Memory B cell (primary cell): ENCODE data around the gene PRICKLE2.

Experiments
- ATAC-seq: fragments of 150-1000 bp; cut with Tn5 transposase; 2 replicates; pipeline ENCODE4 v1.10.0; 2021; ENCODE audit warnings: low read depth, mild to moderate bottlenecking, moderate library complexity
- DNase-seq, 2 donors: peaks; one replicate each; pipeline ENCODE4 v3.0.0; 2022; ENCODE audit warnings: low spot score in 2 of 2
- H3K27ac Mint-ChIP-seq: one replicate; pipeline ENCODE4 v1.8.0; 2022; ENCODE audit warnings: mild to moderate bottlenecking, moderate library complexity, mixed read lengths
- H3K27me3 Mint-ChIP-seq: one replicate; pipeline ENCODE4 v1.8.0; 2022; ENCODE audit warnings: mixed read lengths
- H3K36me3 Mint-ChIP-seq: one replicate; pipeline ENCODE4 v1.8.0; 2022; ENCODE audit warnings: mild to moderate bottlenecking, mixed read lengths
- H3K4me1 Mint-ChIP-seq: one replicate; pipeline ENCODE4 v1.8.0; 2022; ENCODE audit warnings: mixed read lengths
- H3K4me3 Mint-ChIP-seq: one replicate; pipeline ENCODE4 v1.8.0; 2022; ENCODE audit warnings: mild to moderate bottlenecking, moderate library complexity, mixed read lengths
- H3K9me3 Mint-ChIP-seq: one replicate; pipeline ENCODE4 v1.8.0; 2022; ENCODE audit warnings: mixed read lengths

The PRICKLE2 gene

GRCh38 chr3:64082961-64083541 lies 142.2 kb downstream of the PRICKLE2 start:
- H3K4me3 Mint-ChIP-seq: no peak overlapping the region
- DNase-seq (no peak), ATAC-seq (no peak)
- no peaks in the 10 kb centered on the region for H3K36me3 Mint-ChIP-seq
- H3K4me1 Mint-ChIP-seq: peaks cover 8% of the 10 kb centered on the region
- no peaks in the 10 kb centered on the region for H3K9me3 Mint-ChIP-seq
- peaks cover 7% of the 10 kb centered on the region for H3K27me3 Mint-ChIP-seq
- no peak overlapping the region for H3K27ac Mint-ChIP-seq

- ATAC-seq (no peak), DNase-seq (no peak)
- Mint-ChIP-seq H3K4me3 (no peak overlapping the region), H3K27me3 (peaks cover 7% of the 10 kb centered on the region), H3K27ac (no peak overlapping the region), H3K4me1 (peaks cover 8% of the 10 kb centered on the region), H3K36me3 (no peaks in the 10 kb centered on the region), H3K9me3 (no peaks in the 10 kb centered on the region)
Measured at GRCh38 chr3:64082411-64082810, 142.9 kb downstream of the PRICKLE2 start.

GRCh38 chr3:64081235-64081630 lies 144.0 kb downstream of the PRICKLE2 start:
- Mint-ChIP-seq H3K27ac (no peak overlapping the region), H3K27me3 (peaks cover 12% of the 10 kb centered on the region), H3K4me1 (no peaks in the 10 kb centered on the region), H3K4me3 (no peak overlapping the region), H3K36me3 (no peaks in the 10 kb centered on the region), H3K9me3 (no peaks in the 10 kb centered on the region)
- ATAC-seq (no peak), DNase-seq (no peak)

- no peak for DNase-seq
Measured at GRCh38 chr3:64080616-64081234, 144.5 kb downstream of the PRICKLE2 start.

GRCh38 chr3:64079369-64080150 lies 145.7 kb downstream of the PRICKLE2 start:
- no peaks in the 10 kb centered on the region for H3K9me3 Mint-ChIP-seq
- ATAC-seq (no peak), DNase-seq (no peak)
- no peaks in the 10 kb centered on the region for H3K36me3 Mint-ChIP-seq
- peaks cover 12% of the 10 kb centered on the region for H3K27me3 Mint-ChIP-seq
- no peaks in the 10 kb centered on the region for H3K4me1 Mint-ChIP-seq
- no peak overlapping the region for H3K27ac Mint-ChIP-seq
- no peak overlapping the region for H3K4me3 Mint-ChIP-seq

More at GRCh38 chr3:64080616-64081234, 144.5 kb downstream of the PRICKLE2 start:
- Mint-ChIP-seq H3K9me3 (no peaks in the 10 kb centered on the region), H3K4me3 (no peak overlapping the region), H3K27me3 (peaks cover 12% of the 10 kb centered on the region), H3K27ac (no peak overlapping the region), H3K36me3 (no peaks in the 10 kb centered on the region), H3K4me1 (no peaks in the 10 kb centered on the region)
- ATAC-seq: no peak

- H3K4me3 Mint-ChIP-seq: no peak overlapping the region
- H3K4me1 Mint-ChIP-seq: peaks cover 3% of the 10 kb centered on the region
- H3K27ac Mint-ChIP-seq: no peak overlapping the region
- H3K9me3 Mint-ChIP-seq: no peaks in the 10 kb centered on the region
- H3K27me3 Mint-ChIP-seq: peaks cover 15% of the 10 kb centered on the region
- ATAC-seq (no peak), DNase-seq (no peak)
- H3K36me3 Mint-ChIP-seq: no peaks in the 10 kb centered on the region
Measured at GRCh38 chr3:64078966-64079365, 146.3 kb downstream of the PRICKLE2 start.

- peaks cover 25% of the 10 kb centered on the region for H3K27me3 Mint-ChIP-seq
- H3K4me3 Mint-ChIP-seq: no peak overlapping the region
- no peaks in the 10 kb centered on the region for H3K9me3 Mint-ChIP-seq
- peaks cover 3% of the 10 kb centered on the region for H3K4me1 Mint-ChIP-seq
- no peaks in the 10 kb centered on the region for H3K36me3 Mint-ChIP-seq
- no peak overlapping the region for H3K27ac Mint-ChIP-seq
- DNase-seq: no peak
- no peak for ATAC-seq
Measured at GRCh38 chr3:64074895-64075679, 150.2 kb downstream of the PRICKLE2 start.

- no peaks in the 10 kb centered on the region for H3K9me3 Mint-ChIP-seq
- no peaks in the 10 kb centered on the region for H3K36me3 Mint-ChIP-seq
- no peak overlapping the region for H3K4me3 Mint-ChIP-seq
- H3K4me1 Mint-ChIP-seq: peaks cover 3% of the 10 kb centered on the region
- H3K27ac Mint-ChIP-seq: no peak overlapping the region
- H3K27me3 Mint-ChIP-seq: peaks cover 24% of the 10 kb centered on the region
- DNase-seq (no peak), ATAC-seq (no peak)
Measured at GRCh38 chr3:64074060-64074459, 151.2 kb downstream of the PRICKLE2 start.

GRCh38 chr3:64073158-64073761 lies 152.0 kb downstream of the PRICKLE2 start:
- H3K27me3 Mint-ChIP-seq: peaks cover 19% of the 10 kb centered on the region
- no peaks in the 10 kb centered on the region for H3K36me3 Mint-ChIP-seq

GRCh38 chr3:64072126-64072525 lies 153.1 kb downstream of the PRICKLE2 start:
- Mint-ChIP-seq H3K4me3 (no peak overlapping the region), H3K4me1 (peaks cover 3% of the 10 kb centered on the region), H3K36me3 (no peaks in the 10 kb centered on the region), H3K9me3 (no peaks in the 10 kb centered on the region), H3K27me3 (peaks cover 18% of the 10 kb centered on the region), H3K27ac (no peak overlapping the region)
- DNase-seq (no peak), ATAC-seq (no peak)

More at GRCh38 chr3:64073158-64073761, 152.0 kb downstream of the PRICKLE2 start:
- no peak for ATAC-seq
- H3K9me3 Mint-ChIP-seq: no peaks in the 10 kb centered on the region
- no peak overlapping the region for H3K4me3 Mint-ChIP-seq
- H3K27ac Mint-ChIP-seq: no peak overlapping the region
- peaks cover 3% of the 10 kb centered on the region for H3K4me1 Mint-ChIP-seq
- no peak for DNase-seq

- ATAC-seq: no peak
- Mint-ChIP-seq H3K4me1 (peaks cover 3% of the 10 kb centered on the region), H3K27me3 (peaks cover 14% of the 10 kb centered on the region), H3K9me3 (peaks cover 1% of the 10 kb centered on the region), H3K27ac (no peak overlapping the region), H3K36me3 (peaks cover 1% of the 10 kb centered on the region), H3K4me3 (no peak overlapping the region)
- no peak for DNase-seq
Measured at GRCh38 chr3:64070704-64071103, 154.6 kb downstream of the PRICKLE2 start.

GRCh38 chr3:64067506-64068346 lies 157.5 kb downstream of the PRICKLE2 start:
- Mint-ChIP-seq H3K9me3 (peaks cover 1% of the 10 kb centered on the region), H3K27ac (no peak overlapping the region), H3K36me3 (peaks cover 1% of the 10 kb centered on the region), H3K27me3 (peaks cover 14% of the 10 kb centered on the region), H3K4me3 (no peak overlapping the region), H3K4me1 (no peaks in the 10 kb centered on the region)
- ATAC-seq (no peak), DNase-seq (no peak)

GRCh38 chr3:64064804-64065203 lies 160.5 kb downstream of the PRICKLE2 start:
- Mint-ChIP-seq H3K27me3 (peaks cover 5% of the 10 kb centered on the region), H3K4me1 (no peaks in the 10 kb centered on the region), H3K9me3 (peaks cover 1% of the 10 kb centered on the region), H3K4me3 (no peak overlapping the region), H3K36me3 (peaks cover 1% of the 10 kb centered on the region), H3K27ac (no peak overlapping the region)
- DNase-seq (no peak), ATAC-seq (no peak)
